HG03139 (cell line): Measurements from ENCODE around the gene RASIP1.
"Not testable (repeated sequence)": the region's sequence is repeated elsewhere in the genome, so short reads cannot be mapped to it uniquely, and the experiment has no call there.

Experiments
- ATAC-seq: cut with Tn5 transposase; IDR thresholded peaks from one replicate; pipeline ENCODE4 v1.9.1; 2021; ENCODE audit not compliant: unreplicated experiment

RASIP1 gene, protein sequence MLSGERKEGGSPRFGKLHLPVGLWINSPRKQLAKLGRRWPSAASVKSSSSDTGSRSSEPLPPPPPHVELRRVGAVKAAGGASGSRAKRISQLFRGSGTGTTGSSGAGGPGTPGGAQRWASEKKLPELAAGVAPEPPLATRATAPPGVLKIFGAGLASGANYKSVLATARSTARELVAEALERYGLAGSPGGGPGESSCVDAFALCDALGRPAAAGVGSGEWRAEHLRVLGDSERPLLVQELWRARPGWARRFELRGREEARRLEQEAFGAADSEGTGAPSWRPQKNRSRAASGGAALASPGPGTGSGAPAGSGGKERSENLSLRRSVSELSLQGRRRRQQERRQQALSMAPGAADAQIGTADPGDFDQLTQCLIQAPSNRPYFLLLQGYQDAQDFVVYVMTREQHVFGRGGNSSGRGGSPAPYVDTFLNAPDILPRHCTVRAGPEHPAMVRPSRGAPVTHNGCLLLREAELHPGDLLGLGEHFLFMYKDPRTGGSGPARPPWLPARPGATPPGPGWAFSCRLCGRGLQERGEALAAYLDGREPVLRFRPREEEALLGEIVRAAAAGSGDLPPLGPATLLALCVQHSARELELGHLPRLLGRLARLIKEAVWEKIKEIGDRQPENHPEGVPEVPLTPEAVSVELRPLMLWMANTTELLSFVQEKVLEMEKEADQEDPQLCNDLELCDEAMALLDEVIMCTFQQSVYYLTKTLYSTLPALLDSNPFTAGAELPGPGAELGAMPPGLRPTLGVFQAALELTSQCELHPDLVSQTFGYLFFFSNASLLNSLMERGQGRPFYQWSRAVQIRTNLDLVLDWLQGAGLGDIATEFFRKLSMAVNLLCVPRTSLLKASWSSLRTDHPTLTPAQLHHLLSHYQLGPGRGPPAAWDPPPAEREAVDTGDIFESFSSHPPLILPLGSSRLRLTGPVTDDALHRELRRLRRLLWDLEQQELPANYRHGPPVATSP

GRCh38 chr19:48740164-48740972 lies at the start of gene RASIP1:
RASIP1 (minus strand) TSS chr19:48740610; CDS start chr19:48740282, 328 bp downstream.
- ATAC-seq: no peak

- not testable (repeated sequence) for ATAC-seq
Measured at GRCh38 chr19:48787331-48787730, 46.9 kb upstream of the RASIP1 start.

- not testable (repeated sequence) for ATAC-seq
Measured at GRCh38 chr19:48786422-48786821, 46.0 kb upstream of the RASIP1 start.

DNA sequence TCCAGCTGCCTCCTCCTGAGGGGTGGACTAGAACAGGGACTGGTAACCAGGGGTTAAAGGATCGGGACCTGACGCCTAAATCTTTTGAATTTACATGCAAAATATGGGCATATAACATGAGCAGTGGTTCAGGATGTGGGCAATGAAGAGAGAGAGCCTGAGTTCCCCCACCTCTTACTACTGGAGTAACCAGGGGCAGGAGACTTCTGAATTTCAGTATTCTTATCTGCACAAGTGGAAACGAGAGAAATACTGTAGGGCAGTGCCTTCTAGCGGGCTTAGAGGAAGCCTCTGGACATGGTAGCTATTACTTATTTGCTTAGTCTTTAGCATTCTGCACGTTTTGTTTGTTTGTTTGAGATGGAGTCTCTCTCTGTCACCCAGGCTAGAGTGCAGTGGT lies 44.1 kb upstream of the RASIP1 start:
- ATAC-seq: no peak

GRCh38 chr19:48780631-48781391 lies 40.4 kb upstream of the RASIP1 start:
- no peak for ATAC-seq

- ATAC-seq: no peak
Measured at GRCh38 chr19:48779636-48780035, 39.2 kb upstream of the RASIP1 start.

GRCh38 chr19:48777720-48778119 lies 37.3 kb upstream of the RASIP1 start:
- ATAC-seq: no peak

- no peak for ATAC-seq
Measured at GRCh38 chr19:48777139-48777538, 36.7 kb upstream of the RASIP1 start.

DNA sequence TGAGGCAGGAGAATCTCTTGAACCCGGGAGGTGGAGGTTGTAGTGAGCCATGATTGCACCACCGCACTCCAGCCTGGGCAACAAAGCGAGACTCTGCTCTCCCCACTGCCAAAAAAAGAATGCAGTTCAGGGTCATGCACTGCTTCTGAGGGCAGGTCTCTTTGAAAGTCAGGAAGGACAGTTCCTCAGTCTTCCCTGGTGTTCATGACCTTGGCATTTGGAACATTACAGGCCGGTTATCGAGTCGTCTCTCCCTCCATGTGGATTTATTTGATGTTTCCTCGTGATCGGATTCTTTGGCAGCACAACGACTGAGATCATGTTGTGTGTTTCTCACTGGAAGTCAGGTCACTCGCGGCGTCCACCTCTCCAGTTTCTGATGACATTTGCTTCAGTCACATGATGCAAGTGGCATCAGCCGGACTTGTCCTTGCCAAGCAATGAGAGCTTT lies 32.1 kb upstream of the RASIP1 start:
- no peak for ATAC-seq

DNA sequence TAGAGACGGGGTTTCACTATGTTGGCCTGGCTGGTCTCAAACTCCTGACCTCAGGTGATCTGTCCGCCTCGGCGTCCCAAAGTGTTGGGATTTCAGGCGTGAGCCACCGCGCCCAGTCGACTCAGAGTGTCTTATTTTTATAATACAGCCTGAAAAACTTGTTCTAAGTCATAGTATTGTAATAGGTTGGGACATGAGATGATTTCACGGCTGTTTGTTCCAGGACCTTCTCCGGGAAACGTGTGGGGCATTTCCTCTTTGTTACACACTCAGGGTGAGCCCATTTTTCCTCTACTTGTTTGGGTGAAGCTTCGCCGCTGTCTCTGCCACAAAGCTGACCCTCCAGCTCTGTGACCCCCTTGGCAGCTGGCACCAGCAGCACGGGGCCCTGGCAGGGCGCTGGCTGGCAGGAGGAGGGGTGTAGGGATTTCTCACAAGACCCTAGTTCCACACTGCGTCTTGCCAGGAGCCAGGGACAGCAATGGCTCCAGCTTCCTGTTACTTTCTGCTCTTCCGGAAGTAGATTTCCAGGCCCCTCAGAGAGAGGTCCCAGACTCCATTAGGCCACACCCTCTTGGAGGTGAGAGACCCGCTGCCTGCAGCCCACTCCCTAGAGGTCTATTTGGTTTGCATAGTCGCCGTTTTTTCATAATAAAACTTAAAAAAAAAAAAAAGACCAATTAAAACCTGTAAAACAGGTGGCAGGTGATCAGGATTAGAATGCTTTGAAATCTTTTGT lies 30.5 kb upstream of the RASIP1 start:
- ATAC-seq: no peak

DNA sequence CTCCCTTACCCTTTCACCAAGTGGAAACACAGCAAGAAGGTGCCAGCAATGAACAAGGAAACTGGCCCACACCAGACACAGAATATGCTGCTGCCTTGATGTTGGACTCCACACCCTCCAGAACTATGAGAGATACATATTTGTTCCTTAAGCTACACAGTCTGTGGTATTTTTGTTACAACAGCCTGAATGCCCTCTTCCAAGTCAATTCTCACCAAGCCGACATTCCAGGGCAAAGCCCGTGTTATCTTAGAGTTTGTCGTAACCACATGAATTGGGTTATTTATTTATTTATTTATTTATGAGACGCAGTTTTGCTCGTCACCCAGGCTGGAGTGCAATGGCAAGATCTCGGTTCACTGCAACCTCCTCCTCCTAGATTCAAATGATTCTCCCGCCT lies 29.9 kb upstream of the RASIP1 start:
- no peak for ATAC-seq

- ATAC-seq: no peak
Measured at GRCh38 chr19:48768994-48769713, 28.7 kb upstream of the RASIP1 start.

GRCh38 chr19:48768171-48768753 lies 27.9 kb upstream of the RASIP1 start:
- not testable (repeated sequence) for ATAC-seq

DNA sequence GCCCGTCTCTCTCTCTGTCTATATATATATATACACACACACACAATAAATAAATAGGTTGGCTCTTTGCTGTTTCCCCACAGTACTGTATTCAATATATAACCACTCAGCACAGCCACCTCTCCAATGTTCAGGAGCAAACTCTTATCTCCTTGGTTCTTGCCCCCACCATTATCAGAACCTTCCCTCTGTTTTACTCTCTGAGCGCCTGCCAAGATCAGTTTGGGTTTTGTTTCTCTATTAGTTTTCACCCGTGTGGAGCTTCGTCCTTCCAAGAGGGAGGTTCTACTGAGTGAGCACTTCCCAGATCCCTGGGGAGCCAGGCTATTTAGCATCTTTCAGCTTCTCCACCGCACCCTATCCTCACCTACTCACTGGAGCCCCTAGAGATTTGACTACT lies 25.4 kb upstream of the RASIP1 start:
- not testable (repeated sequence) for ATAC-seq

DNA sequence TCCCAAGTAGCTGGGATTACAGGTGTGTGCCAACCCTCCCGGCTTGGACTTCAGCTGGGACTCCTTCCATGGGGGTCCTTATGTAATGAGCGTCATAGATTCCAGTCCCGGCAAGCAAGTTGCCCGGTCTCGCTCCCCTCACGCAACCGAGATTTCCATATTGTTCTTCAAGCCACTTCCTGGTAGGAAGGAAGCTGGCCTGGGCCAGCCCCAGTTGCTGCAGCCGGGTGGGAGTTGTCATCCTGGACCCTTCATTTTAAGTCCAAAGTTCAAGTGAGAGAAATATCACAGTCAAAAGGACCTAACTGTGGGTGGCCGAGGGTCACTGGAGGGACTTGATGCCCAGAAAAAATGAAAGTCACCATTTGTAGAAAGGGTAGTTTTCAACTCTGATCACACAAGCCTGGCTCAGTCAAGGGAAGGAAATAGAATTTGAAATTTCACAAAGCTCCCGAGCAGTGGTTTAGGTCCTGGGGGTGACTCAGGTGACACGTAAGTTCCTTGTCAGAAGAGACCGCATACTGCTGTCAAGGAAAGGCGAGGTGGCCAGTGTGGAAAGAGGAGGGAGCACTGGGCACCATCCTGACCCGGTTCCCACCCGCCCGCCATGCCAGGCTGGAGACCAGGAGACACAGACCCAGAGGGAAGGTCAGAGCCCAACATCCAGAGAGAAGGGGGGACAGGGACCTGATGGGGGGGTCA lies 20.2 kb upstream of the RASIP1 start:
- no peak for ATAC-seq

GRCh38 chr19:48757741-48758144 lies 17.3 kb upstream of the RASIP1 start:
- no peak for ATAC-seq

GRCh38 chr19:48757089-48757675 lies 16.8 kb upstream of the RASIP1 start:
- no peak for ATAC-seq
